LNCaP clone FGC (cell line): ENCODE measurements around the gene PTPN12.
"Not testable (repeated sequence)": the region's sequence is repeated elsewhere in the genome, so short reads cannot be mapped to it uniquely, and the experiment has no call there.

Experiments used
- DNase-seq: peaks from one replicate; pipeline ENCODE4 v3.0.0-alpha.2; 2011; ENCODE audit warnings: low read depth
- H3K4me3 ChIP-seq: 2 replicates; pipeline ENCODE4 v1.5.1; 2011; ENCODE audit warnings: mild to moderate bottlenecking, low read depth, low read length, control low read depth
- TF ChIP-seq, protein P1 (sequence below): IDR thresholded peaks from 2 replicates; pipeline ENCODE4 v1.5.1; 2012; ENCODE audit warnings: mild to moderate bottlenecking; ENCODE audit not compliant: control insufficient read depth, insufficient read depth; ENCODE audit errors: extremely low read depth

Gene PTPN12

DNA sequence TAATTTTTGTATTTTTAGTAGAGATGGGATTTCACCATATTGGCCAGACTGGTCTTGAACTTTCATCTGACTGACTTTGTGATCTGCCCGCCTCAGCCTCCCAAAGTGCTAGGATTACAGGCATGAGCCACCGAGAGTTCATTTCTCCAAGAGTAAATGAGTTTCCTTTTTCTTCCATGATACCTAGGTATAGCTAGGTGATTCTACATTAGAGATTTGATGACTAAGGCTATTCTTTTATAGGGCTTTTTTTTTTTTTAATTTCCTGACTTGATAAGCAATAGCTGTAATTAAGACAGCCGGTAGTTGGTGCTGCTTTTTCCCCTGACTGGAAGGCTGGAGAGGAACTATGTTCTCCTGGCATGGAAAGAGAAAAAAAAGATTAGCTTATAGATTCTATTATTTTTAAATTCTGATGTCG lies 3.3 kb downstream of the PTPN12 start:
- TF ChIP-seq, protein P1, sequence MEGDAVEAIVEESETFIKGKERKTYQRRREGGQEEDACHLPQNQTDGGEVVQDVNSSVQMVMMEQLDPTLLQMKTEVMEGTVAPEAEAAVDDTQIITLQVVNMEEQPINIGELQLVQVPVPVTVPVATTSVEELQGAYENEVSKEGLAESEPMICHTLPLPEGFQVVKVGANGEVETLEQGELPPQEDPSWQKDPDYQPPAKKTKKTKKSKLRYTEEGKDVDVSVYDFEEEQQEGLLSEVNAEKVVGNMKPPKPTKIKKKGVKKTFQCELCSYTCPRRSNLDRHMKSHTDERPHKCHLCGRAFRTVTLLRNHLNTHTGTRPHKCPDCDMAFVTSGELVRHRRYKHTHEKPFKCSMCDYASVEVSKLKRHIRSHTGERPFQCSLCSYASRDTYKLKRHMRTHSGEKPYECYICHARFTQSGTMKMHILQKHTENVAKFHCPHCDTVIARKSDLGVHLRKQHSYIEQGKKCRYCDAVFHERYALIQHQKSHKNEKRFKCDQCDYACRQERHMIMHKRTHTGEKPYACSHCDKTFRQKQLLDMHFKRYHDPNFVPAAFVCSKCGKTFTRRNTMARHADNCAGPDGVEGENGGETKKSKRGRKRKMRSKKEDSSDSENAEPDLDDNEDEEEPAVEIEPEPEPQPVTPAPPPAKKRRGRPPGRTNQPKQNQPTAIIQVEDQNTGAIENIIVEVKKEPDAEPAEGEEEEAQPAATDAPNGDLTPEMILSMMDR: no peak
- no peak for DNase-seq
- no peak overlapping the region for H3K4me3 ChIP-seq

DNA sequence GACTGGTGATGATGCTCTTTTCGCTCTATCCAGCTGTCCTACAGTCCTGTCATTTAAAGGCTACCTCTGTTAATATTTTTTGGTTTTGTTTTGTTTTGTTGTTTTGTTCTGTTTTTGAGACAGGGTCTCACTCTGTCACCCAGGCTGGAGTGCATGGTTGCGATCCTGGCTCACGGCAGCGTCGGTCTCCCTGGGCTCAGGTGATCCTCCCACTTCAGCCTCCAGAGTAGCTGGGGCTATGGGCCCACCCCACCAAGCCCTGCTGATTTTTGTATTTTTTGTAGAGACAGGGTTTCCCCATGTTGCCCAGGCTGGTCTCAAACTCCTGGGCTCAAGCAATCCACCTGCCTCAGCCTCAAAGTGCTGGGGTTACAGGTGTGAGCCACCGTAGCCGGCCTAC lies 3.9 kb downstream of the PTPN12 start:
- DNase-seq: not testable (repeated sequence)

DNA sequence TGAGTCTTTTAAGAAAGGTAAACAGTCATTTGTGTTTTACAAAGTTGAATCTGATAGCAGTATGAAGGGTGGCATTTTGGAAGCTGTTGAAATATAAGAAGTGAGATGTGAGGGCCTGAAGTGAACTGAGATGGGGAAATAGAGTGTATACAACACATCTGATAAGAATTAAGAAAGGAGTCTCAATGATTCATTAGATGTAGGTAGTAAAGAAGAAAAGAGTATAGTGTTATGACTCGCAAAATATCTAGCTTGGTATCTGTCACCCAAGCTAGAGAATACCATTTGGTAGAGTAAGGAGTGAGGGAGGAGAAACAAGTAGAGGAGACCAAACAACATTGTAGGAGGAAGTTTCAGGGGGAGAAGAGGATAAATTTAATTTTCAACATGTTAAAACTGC lies 5.3 kb downstream of the PTPN12 start:
- no peak for DNase-seq
- TF ChIP-seq, protein P1: no peak
- no peak overlapping the region for H3K4me3 ChIP-seq

More for the DNA sequence above, 3.9 kb downstream of the PTPN12 start:
- H3K4me3 ChIP-seq: not testable (repeated sequence)

DNA sequence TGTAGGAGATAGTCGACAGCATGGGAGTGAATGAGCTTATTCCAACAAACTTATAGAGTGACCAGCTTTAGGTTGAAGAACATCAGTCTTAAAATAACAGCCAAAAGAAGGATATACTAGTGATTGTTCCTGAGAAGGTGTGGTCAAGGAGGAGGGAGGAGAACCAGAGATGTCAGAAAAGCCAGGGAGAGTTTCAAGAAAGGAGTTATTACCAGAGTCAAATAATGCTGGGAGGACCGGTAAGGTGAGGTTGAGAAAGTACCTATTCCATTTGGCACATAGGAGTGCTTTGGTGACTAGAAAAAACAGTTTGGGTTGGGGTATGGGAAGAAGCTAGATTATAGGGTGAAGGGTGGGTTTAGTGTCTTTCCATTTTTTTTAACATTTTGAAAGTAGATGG lies 5.8 kb downstream of the PTPN12 start:
- TF ChIP-seq, protein P1: no peak
- peak; percentile 37 for DNase-seq
- no peak overlapping the region for H3K4me3 ChIP-seq

DNA sequence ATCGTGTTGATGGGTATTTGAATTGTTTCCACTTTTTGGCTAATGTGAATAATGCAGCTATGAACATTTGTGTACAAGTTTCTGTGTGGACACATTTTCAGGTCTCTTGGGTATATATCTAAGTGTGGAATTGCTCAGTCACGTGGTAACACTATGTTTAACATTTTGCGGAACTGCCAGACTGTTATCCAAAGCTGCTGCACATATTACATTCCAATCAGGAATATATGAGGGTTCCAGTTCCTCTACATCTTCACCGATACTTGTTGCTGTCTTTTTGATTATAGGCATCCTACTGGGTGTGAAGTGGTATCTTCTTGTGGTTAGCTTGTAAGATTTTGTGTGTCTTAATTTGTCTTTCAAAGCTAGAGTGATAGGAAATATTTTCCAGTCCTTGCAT lies 6.8 kb downstream of the PTPN12 start:
- no peak overlapping the region for H3K4me3 ChIP-seq
- TF ChIP-seq, protein P1: no peak
- DNase-seq: no peak

DNA sequence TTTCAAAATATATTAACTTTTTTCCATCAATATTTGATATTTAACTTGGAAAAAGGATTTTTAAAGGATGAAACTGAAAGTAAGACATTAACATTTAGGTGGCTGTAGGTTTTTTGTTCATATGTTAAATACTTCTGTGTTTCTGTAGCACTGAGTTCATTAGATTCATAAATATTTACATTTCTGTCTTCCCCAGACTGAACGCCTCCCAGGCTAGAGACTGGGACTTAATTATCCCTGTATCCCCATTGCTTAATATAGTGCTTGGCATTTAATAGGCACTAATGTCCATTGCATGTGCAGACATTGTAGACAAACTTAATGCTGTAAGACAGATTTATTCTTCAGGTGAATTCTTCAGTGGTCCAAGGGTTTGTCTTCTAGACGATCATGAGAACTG lies 7.4 kb downstream of the PTPN12 start:
- no peak overlapping the region for H3K4me3 ChIP-seq
- DNase-seq: no peak
- TF ChIP-seq, protein P1: no peak

DNA sequence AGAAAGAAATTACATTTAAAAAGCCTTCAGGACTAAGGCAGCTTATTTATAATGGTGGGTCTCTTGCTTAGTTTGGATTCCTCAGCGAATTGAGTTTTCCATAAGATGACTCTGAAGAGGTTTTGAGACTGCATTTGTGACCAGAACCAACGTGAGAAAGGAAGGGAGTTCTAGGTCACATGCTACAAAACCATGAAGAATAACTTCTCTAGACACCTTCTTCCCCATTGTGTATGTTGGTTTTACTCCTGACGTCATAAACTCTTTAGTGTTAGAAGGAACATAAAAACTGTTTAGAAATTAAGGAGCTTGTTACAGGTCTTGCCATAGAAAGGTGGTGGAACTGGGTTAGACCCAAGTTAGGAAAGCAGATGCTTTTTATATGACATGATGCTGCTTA lies 11.1 kb downstream of the PTPN12 start:
- TF ChIP-seq, protein P1: no peak
- no peak for DNase-seq
- no peak overlapping the region for H3K4me3 ChIP-seq
